ENCODE results near the gene KRTAP10-8. TPM values are rescaled to one million over a fixed set of nuclear protein-coding genes. Genes with fewer than 3 reads are reported as not detected.
"Not testable (repeated sequence)": the region's sequence is repeated elsewhere in the genome, so short reads cannot be mapped to it uniquely, and the experiment has no call there.

KRTAP10-8 gene
- total RNA-seq, 1 donor from 2014 or later, result not detected

DNA sequence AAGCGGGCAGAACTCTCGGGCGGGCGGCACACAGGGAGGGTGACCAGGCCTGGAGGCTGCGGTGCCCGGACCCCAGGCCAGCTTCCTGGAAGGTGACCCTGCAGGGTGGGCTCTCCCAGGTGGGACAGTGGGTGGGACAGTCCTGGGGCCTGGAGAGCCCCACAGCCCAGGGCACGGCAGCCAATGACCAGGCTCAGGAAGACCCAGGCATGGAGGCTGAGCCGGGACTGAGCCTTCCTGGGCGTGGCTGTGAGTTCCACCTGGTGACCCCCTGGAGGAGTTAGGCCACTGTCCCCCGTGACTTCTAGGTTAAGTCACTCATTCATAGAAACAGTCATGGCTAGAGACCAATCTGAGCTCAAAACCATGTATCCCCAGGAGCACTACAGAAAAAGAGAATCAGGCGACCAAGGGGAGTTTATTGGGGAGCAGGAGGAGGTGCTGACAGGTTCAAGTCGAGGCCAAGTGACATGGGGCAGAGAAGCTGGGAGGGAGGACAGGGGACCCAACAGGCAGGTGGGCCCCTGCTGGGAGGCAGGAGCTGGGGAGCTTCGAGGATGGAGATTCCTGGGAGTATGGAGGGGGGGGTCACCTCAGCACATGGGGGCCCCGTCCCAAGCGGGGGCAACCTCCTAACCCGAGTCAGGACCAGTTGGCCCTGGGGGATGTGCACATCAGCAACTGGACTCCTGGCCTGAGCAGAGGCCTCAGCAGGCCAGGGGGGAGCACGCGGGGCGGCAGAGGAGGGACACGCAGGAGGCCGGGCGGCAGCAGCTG lies 32.6 kb upstream of the KRTAP10-8 start:
- intact Hi-C loops (cut with micrococcal nuclease), result no loop called here

GRCh38 chr21:44579833-44580144 lies 32.1 kb upstream of the KRTAP10-8 start:
- intact Hi-C loops (cut with micrococcal nuclease), result no loop called here

GRCh38 chr21:44580231-44580821 lies 31.6 kb upstream of the KRTAP10-8 start, which contains the start of gene KRTAP10-5:
KRTAP10-5 (minus strand) TSS chr21:44580604; CDS start chr21:44580578, 26 bp downstream.
- intact Hi-C loops (cut with micrococcal nuclease), result not testable (repeated sequence)

DNA sequence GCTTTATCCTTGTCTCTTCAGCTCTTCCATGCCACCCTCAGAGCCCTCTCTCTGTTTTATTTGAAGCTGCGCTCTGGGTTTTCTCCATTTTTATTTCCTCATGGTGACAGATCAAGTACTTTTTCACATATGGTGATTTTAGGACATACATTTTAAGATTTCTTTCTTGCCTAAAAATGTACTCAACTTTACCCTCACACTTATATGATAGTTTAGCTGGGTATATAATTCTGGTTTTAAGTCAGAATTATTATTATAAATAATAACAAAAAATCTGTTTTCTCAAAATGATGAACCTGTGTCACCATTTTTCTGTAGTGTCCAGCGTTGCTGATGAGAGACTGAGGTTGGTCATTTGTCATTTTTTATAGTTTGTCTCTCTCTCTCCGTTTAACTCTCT lies 30.7 kb upstream of the KRTAP10-8 start:
- intact Hi-C loops (cut with micrococcal nuclease), result no loop called here

GRCh38 chr21:44582055-44582454 lies 29.8 kb upstream of the KRTAP10-8 start:
- intact Hi-C loops (cut with micrococcal nuclease), result no loop called here

GRCh38 chr21:44583089-44583799 lies 28.6 kb upstream of the KRTAP10-8 start:
- intact Hi-C loops (cut with micrococcal nuclease), result no loop called here

- intact Hi-C loops (cut with micrococcal nuclease), result no loop called here
These were observed 28.1 kb upstream of the KRTAP10-8 start for GRCh38 chr21:44583800-44584147.

DNA sequence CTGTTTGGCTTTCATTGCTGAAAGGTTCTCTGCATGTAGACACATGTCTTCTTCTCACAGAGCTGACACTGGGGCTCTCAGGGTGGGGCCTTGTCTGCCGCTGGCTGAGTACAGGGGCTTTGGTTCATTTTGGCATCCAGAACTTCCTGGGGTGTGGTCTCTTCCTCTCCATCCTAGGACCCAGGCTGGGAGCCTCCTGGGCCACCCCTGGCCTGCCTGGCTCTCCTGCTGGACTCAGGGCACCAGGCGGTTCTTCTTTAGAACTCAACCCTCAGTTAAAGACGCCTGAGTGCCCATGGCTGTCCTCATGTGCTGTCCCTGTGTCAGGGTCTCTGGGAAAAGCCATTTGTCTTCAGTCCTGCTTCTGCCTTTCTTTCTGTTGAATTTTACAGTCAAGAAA lies 26.0 kb upstream of the KRTAP10-8 start:
- intact Hi-C loops (cut with micrococcal nuclease), result no loop called here

- intact Hi-C loops (cut with micrococcal nuclease), result no loop called here
These were observed 22.8 kb upstream of the KRTAP10-8 start for GRCh38 chr21:44589094-44589493.

- intact Hi-C loops (cut with micrococcal nuclease), result no loop called here
These were observed 22.1 kb upstream of the KRTAP10-8 start for GRCh38 chr21:44589586-44590305.

GRCh38 chr21:44590311-44590721 lies 21.6 kb upstream of the KRTAP10-8 start:
- intact Hi-C loops (cut with micrococcal nuclease), result no loop called here

GRCh38 chr21:44590897-44591800 lies 20.7 kb upstream of the KRTAP10-8 start:
- intact Hi-C loops (cut with micrococcal nuclease), result not testable (repeated sequence)

DNA sequence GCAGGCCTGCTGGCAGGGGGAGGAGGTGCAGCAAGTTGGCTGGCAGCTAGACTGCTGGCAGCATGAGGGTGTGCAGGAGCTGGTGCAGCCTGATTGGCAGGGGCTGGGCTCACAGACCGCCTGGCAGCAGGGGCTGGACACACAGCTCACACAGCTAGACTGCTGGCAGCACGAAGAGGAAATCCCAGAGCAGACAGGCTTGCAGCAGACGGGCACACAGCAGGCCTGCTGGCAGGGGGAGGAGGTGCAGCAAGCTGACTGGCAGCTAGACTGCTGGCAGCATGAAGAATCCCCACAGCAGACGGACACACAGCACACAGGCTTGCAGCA lies 20.1 kb upstream of the KRTAP10-8 start:
- intact Hi-C loops (cut with micrococcal nuclease), result not testable (repeated sequence)

- intact Hi-C loops (cut with micrococcal nuclease), result no loop called here
These were observed 19.2 kb upstream of the KRTAP10-8 start, which contains the start of gene KRTAP10-6 for GRCh38 chr21:44592446-44593311. KRTAP10-6 (minus strand) TSS chr21:44592505; CDS start chr21:44592484, 21 bp downstream.

- intact Hi-C loops (cut with micrococcal nuclease), result no loop called here
These were observed 18.1 kb upstream of the KRTAP10-8 start for GRCh38 chr21:44593598-44594405.

GRCh38 chr21:44594406-44594916 lies 17.4 kb upstream of the KRTAP10-8 start:
- intact Hi-C loops (cut with micrococcal nuclease), result no loop called here

DNA sequence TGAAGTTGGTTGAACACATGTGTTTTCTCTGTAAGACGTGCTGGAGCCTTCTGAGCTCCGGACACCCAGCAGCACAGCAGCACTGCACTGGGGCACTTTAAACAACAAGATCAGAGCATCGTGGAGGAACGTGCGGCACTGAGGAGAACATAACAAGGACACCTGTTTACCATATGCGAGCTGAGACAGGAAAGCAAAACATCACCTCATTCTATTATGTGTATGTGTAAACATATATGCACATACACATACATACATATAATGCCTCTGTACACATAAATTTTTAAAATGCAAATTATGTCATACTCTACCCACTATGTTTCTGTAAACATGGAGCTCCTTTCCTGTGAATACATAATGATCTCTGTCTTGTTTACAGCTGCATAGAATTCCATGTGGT lies 16.4 kb upstream of the KRTAP10-8 start:
- intact Hi-C loops (cut with micrococcal nuclease), result no loop called here

- intact Hi-C loops (cut with micrococcal nuclease), result no loop called here
These were observed 15.7 kb upstream of the KRTAP10-8 start for GRCh38 chr21:44596068-44596725.

Measured in T-helper 2 cell treated with Interferon-gamma antibody and Interleukin-4, amounts not matched to agents 100 ng/mL and 5 ng/mL, for 36 hours (primary cell).